Activated naive CD4-positive, alpha-beta T cell (primary cell): ENCODE data around the gene SHISA7.
A peak's percentile ranks its signal among the peaks of the same experiment; 100 is the strongest.
"Not testable (repeated sequence)": the region's sequence is repeated elsewhere in the genome, so short reads cannot be mapped to it uniquely, and the experiment has no call there.

ENCODE experiments used
- DNase-seq, 4 experiments: peaks; one replicate each; lab custom pipeline; 2025; lab: John Stamatoyannopoulos, UW

The SHISA7 gene

DNA sequence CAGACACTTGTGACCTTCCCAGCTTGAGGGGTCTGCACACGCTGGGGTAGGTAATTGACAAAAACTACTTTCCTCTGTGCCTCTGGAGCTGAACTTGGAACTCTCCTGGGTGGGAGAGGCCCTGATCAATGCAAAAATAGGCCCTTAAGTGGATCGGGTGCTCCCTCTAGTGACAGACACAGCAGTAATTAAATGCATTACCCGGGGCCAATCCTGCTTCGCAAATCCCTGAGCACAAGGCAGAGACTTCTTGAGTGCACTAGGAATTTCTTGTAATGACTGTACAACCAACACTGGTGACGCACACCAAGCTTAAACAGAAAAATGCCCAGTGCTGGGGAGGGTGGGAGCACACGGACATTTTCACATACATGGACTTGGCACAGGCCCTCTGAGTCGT, 24.9 kb downstream of the SHISA7 start:
- DNase-seq = peak in 1 of 4 experiments; percentile 17

GRCh38 chr19:55410168-55410567, 32.9 kb downstream of the SHISA7 start:
- DNase-seq = no peak

DNA sequence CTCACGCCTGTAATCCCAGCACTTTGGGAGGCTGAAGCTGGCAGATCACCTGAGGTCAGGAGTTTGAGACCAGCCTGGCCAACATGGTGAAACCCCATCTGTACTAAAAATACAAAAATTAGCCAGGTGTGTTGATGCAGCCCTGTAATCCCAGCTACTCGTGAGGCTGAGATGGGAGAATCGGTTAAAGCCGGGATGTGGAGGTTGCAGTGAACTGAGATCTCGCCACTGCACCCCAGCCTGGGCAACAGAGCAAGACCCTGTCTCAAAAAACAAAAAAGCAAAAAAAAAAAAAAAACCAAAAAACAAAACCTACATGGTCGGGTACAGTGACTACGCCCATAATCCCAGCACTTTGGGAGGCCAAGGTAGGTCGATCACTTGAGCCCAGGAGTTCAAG, 33.9 kb downstream of the SHISA7 start:
- DNase-seq = not testable (repeated sequence)

DNA sequence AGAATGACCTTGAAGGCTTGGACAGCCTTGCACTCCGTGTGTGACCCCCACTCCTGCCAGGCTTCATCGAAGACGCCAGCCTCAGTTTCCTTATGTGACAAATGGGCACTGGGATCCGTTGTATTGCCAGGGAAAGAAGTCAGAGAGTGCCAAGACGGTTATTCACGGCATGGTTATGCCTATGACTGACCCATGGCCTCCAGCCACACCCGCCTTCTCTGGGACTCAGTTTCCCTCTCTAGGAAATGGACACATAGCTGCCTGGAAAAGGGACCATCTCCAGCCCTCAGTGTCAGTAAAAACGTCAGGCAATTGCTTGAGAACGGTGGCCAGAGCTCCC, 34.6 kb downstream of the SHISA7 start:
- DNase-seq = no peak

GRCh38 chr19:55407800-55408532, 35.1 kb downstream of the SHISA7 start:
- peak; percentile 89 to 94 (median 94) for DNase-seq

GRCh38 chr19:55407550-55407799, 35.6 kb downstream of the SHISA7 start, which contains the start of gene UBE2S:
Gene UBE2S (minus strand): TSS chr19:55407788. CDS start chr19:55407589, 199 bp downstream.
- DNase-seq = not testable (repeated sequence)

- peak in 1 of 4 experiments; percentile 50 for DNase-seq
Observed at GRCh38 chr19:55406826-55407549, 36.1 kb downstream of the SHISA7 start.

DNA sequence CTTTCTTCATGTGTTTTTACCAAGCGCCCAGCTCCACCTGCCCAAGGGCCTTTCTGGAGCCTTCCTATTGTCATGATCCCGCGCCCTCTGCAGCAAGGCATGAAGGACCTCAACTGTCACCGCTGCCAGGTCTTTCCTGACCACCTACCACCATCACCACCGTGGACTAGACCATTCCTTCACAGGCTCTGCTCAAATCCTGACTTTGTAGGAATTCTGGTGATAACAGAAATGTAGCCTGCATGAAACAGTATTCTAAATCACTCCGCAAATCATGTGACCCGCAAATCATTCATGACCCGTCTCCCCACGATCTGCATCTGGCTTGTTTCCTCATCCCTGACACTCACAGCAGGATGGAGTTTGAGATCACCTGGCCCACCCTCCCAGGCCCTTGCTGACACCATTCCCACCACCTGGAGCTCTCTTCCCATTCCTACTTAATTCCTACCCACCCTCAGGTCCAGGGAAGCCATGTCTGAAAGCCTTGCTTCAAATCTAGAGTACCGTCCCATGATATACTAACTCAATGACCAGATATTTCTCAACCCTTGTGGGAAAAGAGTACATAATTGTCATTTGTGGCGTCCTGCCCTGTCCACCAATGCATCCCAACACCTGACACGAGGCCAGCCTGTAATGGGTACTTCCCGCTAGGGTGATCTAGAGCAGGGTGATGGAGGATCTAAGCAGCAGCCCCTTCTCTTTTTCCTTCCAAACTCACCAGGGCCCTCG, 36.8 kb downstream of the SHISA7 start:
- DNase-seq = no peak

DNA sequence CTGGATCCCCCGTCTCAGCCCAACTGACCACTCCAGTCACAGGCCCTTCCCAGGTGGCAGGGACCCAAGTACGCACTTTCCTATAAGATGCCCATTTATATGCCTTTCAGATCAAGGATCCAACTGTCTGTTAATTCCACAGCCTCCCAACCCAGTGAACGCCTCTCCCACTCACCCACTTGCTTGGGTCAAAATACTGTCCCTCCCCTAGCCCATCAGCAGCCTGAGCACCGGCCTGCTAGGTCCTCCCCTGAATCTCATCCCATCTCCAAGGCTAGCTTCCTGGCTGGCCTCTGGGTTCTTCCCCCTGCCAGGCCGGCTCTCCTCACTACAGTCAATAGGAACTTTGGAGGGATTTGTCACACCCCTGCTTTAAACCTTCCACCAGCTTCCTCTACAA, 37.5 kb downstream of the SHISA7 start:
- no peak for DNase-seq

GRCh38 chr19:55402509-55402908, 40.6 kb downstream of the SHISA7 start:
- no peak for DNase-seq

- not testable (repeated sequence) for DNase-seq
Observed at GRCh38 chr19:55401390-55401789, 41.7 kb downstream of the SHISA7 start.

- no peak for DNase-seq
Observed at GRCh38 chr19:55400281-55401087, 42.6 kb downstream of the SHISA7 start.

DNA sequence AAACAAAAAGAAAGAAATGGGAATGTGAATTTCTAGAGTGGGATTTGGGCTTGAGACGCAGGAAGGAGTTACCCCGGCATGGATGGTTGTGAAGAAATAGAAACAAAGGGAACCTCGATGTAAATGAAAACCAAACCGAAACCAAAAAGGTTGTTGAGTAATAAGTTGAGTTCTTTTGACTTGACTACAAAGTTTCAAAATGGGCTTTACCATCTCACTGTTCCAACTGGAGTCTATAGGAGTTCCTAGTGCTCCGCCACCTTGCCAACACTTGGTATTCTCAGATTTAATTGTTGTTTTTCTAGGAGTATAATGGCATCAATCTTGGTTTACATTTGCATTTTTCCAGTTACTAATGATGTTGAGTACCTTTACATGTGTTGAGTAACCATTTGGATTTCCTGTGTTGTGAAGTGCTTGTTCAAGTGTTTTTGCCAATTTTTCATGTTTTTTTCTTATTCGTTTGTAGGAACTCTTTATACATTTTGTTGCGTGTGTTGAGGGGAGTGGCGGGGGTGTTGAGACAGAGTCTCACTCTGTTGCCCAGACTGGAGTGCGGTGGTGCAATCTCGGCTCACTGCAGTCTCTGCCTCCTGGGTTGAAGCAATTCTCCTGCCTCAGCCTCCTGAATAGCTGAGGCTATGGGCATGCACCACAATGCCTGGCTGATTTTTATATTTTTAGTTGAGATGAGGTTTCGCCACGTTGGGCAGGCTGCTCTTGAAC, 44.7 kb downstream of the SHISA7 start:
- no peak for DNase-seq

- no peak for DNase-seq
Observed at GRCh38 chr19:55392820-55393761, 50.0 kb downstream of the SHISA7 start.

- DNase-seq = no peak
Observed at GRCh38 chr19:55391702-55392615, 51.1 kb downstream of the SHISA7 start.

GRCh38 chr19:55391191-55391670, 51.9 kb downstream of the SHISA7 start:
- DNase-seq = no peak

DNA sequence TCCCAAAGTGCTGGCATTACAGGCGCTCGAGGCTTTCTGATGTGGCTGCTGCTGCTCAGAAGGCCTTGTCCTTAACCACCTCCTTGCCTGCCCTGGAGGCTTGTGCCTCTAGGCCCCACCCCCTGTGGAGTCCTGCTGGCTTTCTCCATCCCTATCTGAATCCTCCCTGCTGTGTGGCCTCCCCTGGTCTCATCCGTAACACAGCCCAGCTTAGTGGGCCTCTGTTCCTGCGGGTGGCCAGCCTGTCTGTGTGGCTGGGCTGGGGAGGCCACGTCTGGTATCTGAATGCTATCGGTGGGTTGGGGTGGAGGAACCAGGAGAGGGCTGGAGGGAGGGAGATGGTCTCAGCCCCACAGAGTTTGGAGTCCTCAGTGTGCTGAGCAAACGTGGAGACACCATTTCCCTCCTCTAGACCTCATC, 52.6 kb downstream of the SHISA7 start:
- no peak for DNase-seq

GRCh38 chr19:55389386-55390317, 53.4 kb downstream of the SHISA7 start:
- no peak for DNase-seq
